ENCODE data around the gene CARMIL1.

CARMIL1 gene

DNA sequence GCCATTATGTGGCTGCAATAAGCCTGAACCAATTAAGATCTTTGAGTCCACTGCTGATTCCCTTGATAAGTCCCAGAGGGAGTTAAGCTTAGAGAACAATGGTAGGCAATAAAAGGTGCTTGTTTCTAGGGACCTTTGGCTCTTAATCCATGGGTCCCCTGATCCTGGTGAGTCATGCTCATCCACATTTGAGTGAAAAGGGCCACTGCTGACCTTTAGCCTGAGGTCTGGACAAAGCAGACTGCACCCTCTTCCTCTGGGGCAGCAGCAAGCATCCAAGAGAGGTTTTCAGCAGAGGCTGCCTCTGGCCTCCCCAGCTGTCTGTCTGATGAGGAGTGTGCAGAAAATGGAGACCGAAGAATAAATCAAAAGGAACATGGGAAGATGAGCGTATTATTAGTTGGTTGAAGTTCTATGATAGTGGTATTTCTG, 356.7 kb downstream of the CARMIL1 start:
- no peaks in the 10 kb centered on the region for H3K27me3 ChIP-seq (ENCODE audit: insufficient read depth, low read depth)
- H3K79me2 ChIP-seq (ENCODE audit: insufficient read depth, low read depth) = no peaks in the 10 kb centered on the region
- no peaks in the 10 kb centered on the region for H3K36me3 ChIP-seq (ENCODE audit: insufficient read depth)
- no peak overlapping the region for H3K27ac ChIP-seq
- no peak overlapping the region for H3K4me2 ChIP-seq
- H2AFZ ChIP-seq (ENCODE audit: low read depth) = no peak overlapping the region
- H3K4me3 ChIP-seq (IDR thresholded peaks at IDR 0.05; ENCODE audit: insufficient read depth, low read depth, low read length) = no peak overlapping the region
- H3K4me1 ChIP-seq (ENCODE audit: low read depth, poor library complexity, severe bottlenecking) = no peaks in the 10 kb centered on the region
- no peaks in the 10 kb centered on the region for H4K20me1 ChIP-seq (ENCODE audit: insufficient read depth)
- H3K9ac ChIP-seq = no peak overlapping the region
- TF ChIP-seq, protein P1, sequence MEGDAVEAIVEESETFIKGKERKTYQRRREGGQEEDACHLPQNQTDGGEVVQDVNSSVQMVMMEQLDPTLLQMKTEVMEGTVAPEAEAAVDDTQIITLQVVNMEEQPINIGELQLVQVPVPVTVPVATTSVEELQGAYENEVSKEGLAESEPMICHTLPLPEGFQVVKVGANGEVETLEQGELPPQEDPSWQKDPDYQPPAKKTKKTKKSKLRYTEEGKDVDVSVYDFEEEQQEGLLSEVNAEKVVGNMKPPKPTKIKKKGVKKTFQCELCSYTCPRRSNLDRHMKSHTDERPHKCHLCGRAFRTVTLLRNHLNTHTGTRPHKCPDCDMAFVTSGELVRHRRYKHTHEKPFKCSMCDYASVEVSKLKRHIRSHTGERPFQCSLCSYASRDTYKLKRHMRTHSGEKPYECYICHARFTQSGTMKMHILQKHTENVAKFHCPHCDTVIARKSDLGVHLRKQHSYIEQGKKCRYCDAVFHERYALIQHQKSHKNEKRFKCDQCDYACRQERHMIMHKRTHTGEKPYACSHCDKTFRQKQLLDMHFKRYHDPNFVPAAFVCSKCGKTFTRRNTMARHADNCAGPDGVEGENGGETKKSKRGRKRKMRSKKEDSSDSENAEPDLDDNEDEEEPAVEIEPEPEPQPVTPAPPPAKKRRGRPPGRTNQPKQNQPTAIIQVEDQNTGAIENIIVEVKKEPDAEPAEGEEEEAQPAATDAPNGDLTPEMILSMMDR (conservative IDR thresholded peaks at IDR 0.05; ENCODE audit: low read depth, low read length) = no peak

DNA sequence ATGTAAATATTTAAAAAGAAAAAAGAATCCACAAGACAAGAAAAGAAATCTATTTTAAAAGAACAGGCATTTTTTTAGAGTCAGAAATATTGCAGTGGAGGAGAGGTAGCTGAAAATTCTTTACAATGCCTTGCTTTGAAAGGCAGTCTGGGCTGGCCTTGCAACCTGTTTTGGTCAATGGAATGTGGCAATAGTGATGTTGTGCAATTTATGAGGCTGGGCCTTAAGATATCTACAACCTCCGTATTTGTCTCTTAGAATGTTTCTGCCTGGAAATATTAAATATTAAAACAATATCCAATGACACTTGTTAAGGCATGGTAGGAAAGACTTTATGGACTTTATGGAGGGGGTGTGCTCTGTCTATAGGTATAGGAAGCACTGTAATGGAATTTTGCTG, 358.0 kb downstream of the CARMIL1 start:
- no peak overlapping the region for H3K27ac ChIP-seq
- no peaks in the 10 kb centered on the region for H3K79me2 ChIP-seq (ENCODE audit: insufficient read depth, low read depth)
- H3K9ac ChIP-seq = no peak overlapping the region
- H3K4me1 ChIP-seq (ENCODE audit: low read depth, poor library complexity, severe bottlenecking) = no peaks in the 10 kb centered on the region
- no peak overlapping the region for H2AFZ ChIP-seq (ENCODE audit: low read depth)
- TF ChIP-seq, protein P1 (conservative IDR thresholded peaks at IDR 0.05; ENCODE audit: low read depth, low read length) = no peak
- H3K4me2 ChIP-seq = no peak overlapping the region
- no peaks in the 10 kb centered on the region for H3K36me3 ChIP-seq (ENCODE audit: insufficient read depth)
- H3K27me3 ChIP-seq (ENCODE audit: insufficient read depth, low read depth) = no peaks in the 10 kb centered on the region
- H4K20me1 ChIP-seq (ENCODE audit: insufficient read depth) = no peaks in the 10 kb centered on the region
- H3K4me3 ChIP-seq (IDR thresholded peaks at IDR 0.05; ENCODE audit: insufficient read depth, low read depth, low read length) = no peak overlapping the region

DNA sequence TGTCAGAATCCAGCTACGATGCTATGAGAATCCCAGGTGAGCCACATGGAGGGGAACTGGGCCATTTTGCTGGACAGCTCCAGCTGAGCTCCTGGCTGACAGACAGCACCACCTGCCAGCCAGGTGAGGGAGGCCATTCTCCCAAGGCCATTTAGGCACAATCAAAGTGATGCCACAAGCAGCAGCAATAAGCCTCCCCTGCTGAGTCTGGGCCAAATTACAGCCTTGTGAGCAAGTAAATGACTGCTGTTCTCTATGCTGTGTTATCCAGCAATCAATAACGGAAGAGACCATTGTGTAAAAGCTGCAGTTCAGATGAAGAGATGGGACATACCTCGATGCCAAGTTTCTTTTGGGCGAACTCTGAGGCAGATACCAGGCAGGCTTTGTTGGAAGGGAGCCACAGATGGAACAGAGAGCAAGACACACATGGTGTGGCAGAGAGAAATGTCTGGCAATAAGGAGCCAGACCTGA, 358.8 kb downstream of the CARMIL1 start:
- Histone ChIP-seq H3K36me3 (ENCODE audit: insufficient read depth) (no peaks in the 10 kb centered on the region), H2AFZ (ENCODE audit: low read depth) (no peak overlapping the region), H4K20me1 (ENCODE audit: insufficient read depth) (no peaks in the 10 kb centered on the region), H3K27ac (no peak overlapping the region), H3K4me2 (no peak overlapping the region), H3K27me3 (ENCODE audit: insufficient read depth, low read depth) (no peaks in the 10 kb centered on the region), H3K4me1 (ENCODE audit: low read depth, poor library complexity, severe bottlenecking) (no peaks in the 10 kb centered on the region), H3K79me2 (ENCODE audit: insufficient read depth, low read depth) (no peaks in the 10 kb centered on the region), H3K9ac (no peak overlapping the region), H3K4me3 (IDR thresholded peaks at IDR 0.05; ENCODE audit: insufficient read depth, low read depth, low read length) (no peak overlapping the region)
- TF ChIP-seq, protein P1 (conservative IDR thresholded peaks at IDR 0.05; ENCODE audit: low read depth, low read length) = no peak

DNA sequence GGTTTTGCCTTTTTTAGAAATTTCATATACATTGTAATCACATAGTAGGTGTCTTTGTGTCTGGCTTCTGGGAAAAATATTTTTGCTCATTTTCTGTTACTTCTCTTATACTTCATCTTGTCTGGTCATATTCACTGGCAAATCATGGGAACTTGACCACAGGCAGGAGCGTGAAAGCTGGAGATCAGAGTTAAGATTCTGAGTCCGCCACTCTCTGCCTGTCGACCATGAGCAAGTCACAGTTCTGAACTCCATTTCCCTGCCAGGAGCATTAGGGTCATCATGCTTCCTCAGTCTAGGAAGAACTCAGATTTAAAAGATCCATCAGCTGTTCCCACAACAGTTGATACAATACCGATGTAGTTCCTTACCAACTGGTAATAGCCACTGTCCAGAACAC, 360.5 kb downstream of the CARMIL1 start:
- Histone ChIP-seq H2AFZ (ENCODE audit: low read depth) (no peak overlapping the region), H3K4me2 (no peak overlapping the region), H3K9ac (no peak overlapping the region), H3K27me3 (ENCODE audit: insufficient read depth, low read depth) (no peaks in the 10 kb centered on the region), H3K36me3 (ENCODE audit: insufficient read depth) (no peaks in the 10 kb centered on the region), H3K4me3 (IDR thresholded peaks at IDR 0.05; ENCODE audit: insufficient read depth, low read depth, low read length) (no peak overlapping the region), H3K79me2 (ENCODE audit: insufficient read depth, low read depth) (no peaks in the 10 kb centered on the region), H4K20me1 (ENCODE audit: insufficient read depth) (no peaks in the 10 kb centered on the region), H3K4me1 (ENCODE audit: low read depth, poor library complexity, severe bottlenecking) (no peaks in the 10 kb centered on the region), H3K27ac (no peak overlapping the region)
- TF ChIP-seq, protein P1 (conservative IDR thresholded peaks at IDR 0.05; ENCODE audit: low read depth, low read length) = no peak

Measured in KMS-11 (cell line).